Heart left ventricle (tissue), 13 donors: ENCODE results near the gene SMYD5.

Experiments
- POLR2A ChIP-seq, 2 donors: fragments of 450-650 bp; IDR thresholded peaks; one replicate each; pipeline ENCODE4 v1.6.1; 2017; ENCODE audit warnings: antibody characterized with exemption in 2 of 2, mild to moderate bottlenecking in 2 of 2, moderate library complexity in 2 of 2
- TF ChIP-seq, protein P1 (sequence below), 12 donors: fragments of 200-600 bp; sonication (generic) in 4 of 12; IDR thresholded peaks; one replicate each; pipeline versions ENCODE4 v1.5.0 to v1.8.0; 2018 to 2022; ENCODE audit warnings: antibody characterized with exemption in 12 of 12, mild to moderate bottlenecking in 5 of 12
- donor health status: ischemic (EF 13 %, LVEDD 7.1; RV severe dilation, severe dysfunction).
- donor health status: DM: no; HTN: yes; CAD: no.
- donor health status: DM: no; HTN: no; CAD: no.
- donor health status: ischemic (EF 25% LVEDD 6.9; RV normal size, moderate dysfunction).
- donor health status: ischemic (EF 25% LVEDD 5.7; RV mildly dilated, moderate dysfunction).
- donor health status: ischemic (EF 35%, LVEDD 5.7; RV mildly dilated, moderate dysfunction).
- donor health status: nonischemic (EF 11% LVEDD 7.7; RV severe dilation, severe dysfunction).
- donor health status: DM: yes; HTN: yes; CAD: no.
- donor health status: PGD.
- donor health status: ischemic (EF 29% LVEDD 5.4; RV normal size, mild dysfunction).
- donor health status: nonischemic (EF 23%, LVEDD 6.1; RV moderate dilation, normal function).

GRCh38 chr2:73250872-73251846, 37.1 kb downstream of the SMYD5 start:
- TF ChIP-seq, protein P1, sequence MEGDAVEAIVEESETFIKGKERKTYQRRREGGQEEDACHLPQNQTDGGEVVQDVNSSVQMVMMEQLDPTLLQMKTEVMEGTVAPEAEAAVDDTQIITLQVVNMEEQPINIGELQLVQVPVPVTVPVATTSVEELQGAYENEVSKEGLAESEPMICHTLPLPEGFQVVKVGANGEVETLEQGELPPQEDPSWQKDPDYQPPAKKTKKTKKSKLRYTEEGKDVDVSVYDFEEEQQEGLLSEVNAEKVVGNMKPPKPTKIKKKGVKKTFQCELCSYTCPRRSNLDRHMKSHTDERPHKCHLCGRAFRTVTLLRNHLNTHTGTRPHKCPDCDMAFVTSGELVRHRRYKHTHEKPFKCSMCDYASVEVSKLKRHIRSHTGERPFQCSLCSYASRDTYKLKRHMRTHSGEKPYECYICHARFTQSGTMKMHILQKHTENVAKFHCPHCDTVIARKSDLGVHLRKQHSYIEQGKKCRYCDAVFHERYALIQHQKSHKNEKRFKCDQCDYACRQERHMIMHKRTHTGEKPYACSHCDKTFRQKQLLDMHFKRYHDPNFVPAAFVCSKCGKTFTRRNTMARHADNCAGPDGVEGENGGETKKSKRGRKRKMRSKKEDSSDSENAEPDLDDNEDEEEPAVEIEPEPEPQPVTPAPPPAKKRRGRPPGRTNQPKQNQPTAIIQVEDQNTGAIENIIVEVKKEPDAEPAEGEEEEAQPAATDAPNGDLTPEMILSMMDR (IDR thresholded peaks at IDR 0.05), result no peak
- no peak for TF ChIP-seq POLR2A (IDR thresholded peaks at IDR 0.05)
